ENCODE data around the gene ACKR2. TPM values are rescaled to one million over a fixed set of nuclear protein-coding genes. Genes with fewer than 3 reads are reported as not detected.

Gene ACKR2
- total and polyA plus RNA-seq, 7 donors = 0.04 to 1.6 (median 0.79) TPM

DNA sequence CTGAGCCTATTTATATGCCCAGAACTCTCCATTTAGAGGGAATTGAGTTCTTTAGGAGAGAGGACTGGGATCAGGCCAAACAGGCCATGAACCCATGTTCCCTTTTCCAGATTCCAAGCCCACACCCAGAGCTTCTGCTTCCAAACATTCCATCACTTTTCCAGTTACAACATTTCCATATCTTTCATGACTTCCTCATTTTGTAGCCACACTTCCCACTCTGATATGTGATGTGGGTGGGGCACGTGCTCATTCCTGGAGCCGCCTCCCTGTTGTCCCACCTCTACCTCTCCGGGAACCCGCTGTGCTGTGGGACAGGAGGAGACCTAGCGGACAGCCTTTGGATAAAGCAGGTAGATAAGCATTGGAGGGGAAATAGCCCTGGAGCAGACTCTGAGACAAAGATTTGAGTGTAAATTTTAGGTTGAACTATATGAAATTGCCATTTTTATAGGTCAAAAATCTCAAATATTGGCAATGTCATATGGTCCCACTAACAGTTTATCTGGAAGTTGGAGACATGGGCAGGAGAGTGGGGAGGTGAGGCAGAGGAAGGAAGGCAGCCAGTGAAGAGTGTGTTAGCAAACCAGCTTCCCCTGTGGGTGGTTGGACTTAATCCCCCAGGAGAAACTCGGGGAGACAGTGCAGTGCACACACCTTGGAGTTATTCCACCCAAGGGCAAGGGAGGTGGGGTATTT, 34.6 kb downstream of the ACKR2 start:
- Histone ChIP-seq H3K4me3 (no peak overlapping the region), H3K4me1 (peaks cover 15% of the 10 kb centered on the region), H3K27me3 (ENCODE audit: insufficient read depth in 3 of 3, low read length in 2 of 3) (no peaks in the 10 kb centered on the region), H3K36me3 (ENCODE audit: insufficient read depth in 1 of 2, low read depth in 1 of 2) (no peaks in the 10 kb centered on the region), H3K27ac (peak overlapping the region; percentile 8), H3K9me3 (no peaks in the 10 kb centered on the region)
- TF ChIP-seq, protein P1, sequence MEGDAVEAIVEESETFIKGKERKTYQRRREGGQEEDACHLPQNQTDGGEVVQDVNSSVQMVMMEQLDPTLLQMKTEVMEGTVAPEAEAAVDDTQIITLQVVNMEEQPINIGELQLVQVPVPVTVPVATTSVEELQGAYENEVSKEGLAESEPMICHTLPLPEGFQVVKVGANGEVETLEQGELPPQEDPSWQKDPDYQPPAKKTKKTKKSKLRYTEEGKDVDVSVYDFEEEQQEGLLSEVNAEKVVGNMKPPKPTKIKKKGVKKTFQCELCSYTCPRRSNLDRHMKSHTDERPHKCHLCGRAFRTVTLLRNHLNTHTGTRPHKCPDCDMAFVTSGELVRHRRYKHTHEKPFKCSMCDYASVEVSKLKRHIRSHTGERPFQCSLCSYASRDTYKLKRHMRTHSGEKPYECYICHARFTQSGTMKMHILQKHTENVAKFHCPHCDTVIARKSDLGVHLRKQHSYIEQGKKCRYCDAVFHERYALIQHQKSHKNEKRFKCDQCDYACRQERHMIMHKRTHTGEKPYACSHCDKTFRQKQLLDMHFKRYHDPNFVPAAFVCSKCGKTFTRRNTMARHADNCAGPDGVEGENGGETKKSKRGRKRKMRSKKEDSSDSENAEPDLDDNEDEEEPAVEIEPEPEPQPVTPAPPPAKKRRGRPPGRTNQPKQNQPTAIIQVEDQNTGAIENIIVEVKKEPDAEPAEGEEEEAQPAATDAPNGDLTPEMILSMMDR (IDR thresholded peaks at IDR 0.05) = no peak
- intact Hi-C loops (cut with DNase I) = no loop called here
- ATAC-seq = no peak
- peak in 1 of 2 donors; percentile 57 for DNase-seq
- 69 to 81% (median 76%) methylated on average over 6 of the region's 6 CpGs for WGBS, 3 donors

DNA sequence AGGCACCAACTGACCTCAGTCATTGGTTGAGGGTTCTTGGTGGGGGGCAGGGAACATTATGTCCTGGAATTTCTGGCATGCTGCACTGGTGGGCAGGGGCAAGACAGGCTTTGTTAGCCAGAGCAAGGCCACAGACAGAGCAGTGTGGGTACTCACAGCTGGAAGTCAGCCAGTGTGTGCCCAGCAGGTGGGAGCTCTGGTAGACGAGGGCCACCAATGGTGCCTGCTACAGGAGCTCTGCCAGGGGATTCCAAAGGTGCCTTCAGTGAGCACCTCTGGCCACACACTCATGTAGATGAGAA, 35.1 kb downstream of the ACKR2 start:
- intact Hi-C loops (cut with DNase I) = no loop called here
- DNase-seq = no peak
- Histone ChIP-seq H3K4me1 (peaks cover 17% of the 10 kb centered on the region), H3K27ac (peak overlapping the region; percentile 8), H3K36me3 (ENCODE audit: insufficient read depth in 1 of 2, low read depth in 1 of 2) (no peaks in the 10 kb centered on the region), H3K27me3 (ENCODE audit: insufficient read depth in 3 of 3, low read length in 2 of 3) (no peaks in the 10 kb centered on the region), H3K4me3 (no peak overlapping the region), H3K9me3 (no peaks in the 10 kb centered on the region)
- 51 to 67% (median 59%) methylated on average over 1 of the region's 1 CpG for WGBS, 3 donors
- ATAC-seq = no peak
- TF ChIP-seq, protein P1 (IDR thresholded peaks at IDR 0.05) = no peak

DNA sequence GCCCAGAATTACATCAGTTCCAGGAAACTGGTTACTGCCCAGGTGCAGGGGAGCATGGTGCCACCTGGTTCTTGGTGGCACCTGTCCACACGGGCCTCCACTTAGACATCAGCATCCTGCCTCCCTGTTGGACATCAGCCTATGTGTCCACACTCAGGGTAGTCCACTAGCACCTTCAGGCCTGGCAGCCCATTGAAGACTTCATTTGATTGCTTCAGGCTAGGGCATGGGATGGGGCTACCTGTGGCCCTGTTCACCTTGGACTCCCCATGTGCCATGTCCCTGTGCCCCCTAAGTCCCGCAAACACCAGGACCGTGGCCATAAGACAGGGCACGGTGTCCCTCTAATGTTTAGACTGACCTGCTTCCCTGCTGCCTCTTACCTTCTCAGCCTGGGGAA, 35.6 kb downstream of the ACKR2 start:
- Histone ChIP-seq H3K4me1 (peaks cover 18% of the 10 kb centered on the region), H3K27ac (peak overlapping the region; percentile 8), H3K36me3 (ENCODE audit: insufficient read depth in 1 of 2, low read depth in 1 of 2) (no peaks in the 10 kb centered on the region), H3K27me3 (ENCODE audit: insufficient read depth in 3 of 3, low read length in 2 of 3) (no peaks in the 10 kb centered on the region), H3K4me3 (no peak overlapping the region), H3K9me3 (no peaks in the 10 kb centered on the region)
- intact Hi-C loops (cut with DNase I) = no loop called here
- no peak for ATAC-seq
- DNase-seq = no peak
- WGBS, 3 donors = 77 to 90% (median 84%) methylated on average over 4 of the region's 4 CpGs
- TF ChIP-seq, protein P1 (IDR thresholded peaks at IDR 0.05) = no peak

DNA sequence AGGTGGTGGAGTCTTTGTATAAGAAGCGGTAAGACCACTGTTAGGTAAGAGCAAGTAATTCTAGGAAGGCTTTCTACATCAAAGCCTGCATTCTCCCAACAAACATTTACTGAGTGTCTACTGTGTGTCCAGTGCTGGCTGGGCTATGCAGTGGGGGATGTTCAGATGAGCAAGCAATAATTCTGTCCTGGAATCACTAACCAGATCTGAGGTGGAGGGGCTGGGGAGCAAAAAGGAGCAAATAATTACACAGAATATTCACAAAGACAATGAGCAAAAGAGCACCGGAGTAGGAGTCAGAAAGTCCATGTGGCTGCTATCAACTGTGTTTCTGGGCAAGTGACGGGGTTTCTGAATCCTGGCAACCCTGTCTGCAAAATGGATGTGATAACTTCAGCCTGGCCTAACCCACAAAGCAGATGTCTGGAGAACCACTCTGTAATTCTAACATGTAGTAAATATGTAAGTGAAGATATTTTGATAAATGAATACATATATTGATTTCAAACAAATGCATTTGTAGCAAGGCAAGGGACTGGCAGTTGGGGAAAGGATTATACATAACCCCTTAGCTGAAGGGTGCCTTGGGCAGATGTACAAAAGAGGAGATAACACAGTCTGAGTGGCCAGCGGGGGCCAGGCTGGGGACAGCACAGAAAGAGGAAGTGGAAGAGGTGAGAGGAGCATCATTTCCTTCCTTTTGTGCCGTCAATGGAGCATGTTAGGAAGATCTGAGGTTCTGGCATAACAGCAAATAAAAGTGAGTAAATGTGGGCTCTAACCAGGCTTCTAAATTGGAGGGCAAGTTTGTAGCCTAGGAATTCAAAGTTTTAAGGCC, 37.7 kb downstream of the ACKR2 start:
- WGBS, 3 donors = 45 to 58% (median 54%) methylated on average over 5 of the region's 5 CpGs
- H3K4me1 ChIP-seq = peaks cover 18% of the 10 kb centered on the region
- H3K27ac ChIP-seq = peak overlapping the region; percentile 32
- H3K27me3 ChIP-seq (ENCODE audit: insufficient read depth in 3 of 3, low read length in 2 of 3) = no peaks in the 10 kb centered on the region
- peak in 1 of 2 donors; percentile 59 for DNase-seq
- TF ChIP-seq, protein P1 (IDR thresholded peaks at IDR 0.05) = no peak
- H3K36me3 ChIP-seq (ENCODE audit: insufficient read depth in 1 of 2, low read depth in 1 of 2) = no peaks in the 10 kb centered on the region
- no peak overlapping the region for H3K4me3 ChIP-seq
- intact Hi-C loops (cut with DNase I) = loop anchor here in 1 of 2 donors (2.0 kb wide), 1 partner anchor 26 kb away; no protein-coding TSS in a partner anchor
- no peaks in the 10 kb centered on the region for H3K9me3 ChIP-seq
- ATAC-seq = peak in 1 of 4 donors; percentile 34

Data from psoas muscle (tissue), 8 donors.